Endometrium (tissue), 2 donors: ENCODE results near the gene MIS18A.
"Not testable (repeated sequence)": the region's sequence is repeated elsewhere in the genome, so short reads cannot be mapped to it uniquely, and the experiment has no call there.

ENCODE experiments used
- FAIRE-seq: peaks from 2 replicates; lab custom pipeline; 2012; peaks lifted over from hg19 to GRCh38; lab: Jason Lieb, UNC
- donor health status: control.
- donor health status: control.

MIS18A gene

DNA sequence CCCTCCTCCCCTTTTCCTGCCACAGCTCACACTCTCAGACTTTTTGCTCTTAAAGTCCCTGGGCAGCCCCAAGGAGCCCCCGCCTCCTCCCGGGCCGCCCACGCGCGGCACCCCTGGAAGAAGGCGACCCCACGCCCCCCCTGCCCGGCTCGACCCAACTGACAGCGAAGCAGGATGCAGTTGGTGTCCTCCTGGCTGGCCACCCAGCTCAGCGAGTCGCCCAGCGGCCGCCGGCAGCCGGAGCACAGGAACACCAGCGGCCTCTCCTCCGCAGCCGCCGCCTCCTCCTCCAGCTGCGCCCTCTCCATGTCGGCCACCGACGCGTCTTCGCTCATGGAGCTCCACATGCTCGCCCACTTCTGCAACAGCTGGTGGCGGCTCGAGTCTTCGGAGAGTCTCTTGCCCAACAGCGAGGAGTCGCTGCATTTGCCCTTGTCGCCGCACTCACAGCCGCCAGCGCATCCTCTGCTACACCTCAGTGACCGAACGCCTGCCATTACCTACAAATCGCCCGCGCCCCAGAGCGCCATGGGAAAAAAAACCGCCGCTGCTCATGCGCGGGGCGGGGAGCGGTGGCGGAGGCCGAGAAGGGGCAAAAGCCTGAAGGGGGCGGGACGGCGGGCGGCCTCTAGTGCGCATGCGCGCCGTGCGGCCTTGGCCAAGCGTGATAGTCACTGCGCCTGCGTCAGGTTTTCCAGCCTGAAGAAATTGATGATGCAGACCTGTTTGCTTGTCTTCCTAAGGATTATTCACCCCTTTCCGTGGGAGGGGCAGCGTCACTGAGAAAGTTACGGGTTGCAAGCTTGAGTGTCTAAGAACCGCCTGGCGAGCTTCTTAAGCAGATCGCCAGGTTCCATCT lies at the start of gene MIS18A:
MIS18A (minus strand) TSS at position 532 of the 859 bp plus-strand sequence; CDS start at position 497, 35 bp downstream.
- FAIRE-seq, result peak; percentile 29

DNA sequence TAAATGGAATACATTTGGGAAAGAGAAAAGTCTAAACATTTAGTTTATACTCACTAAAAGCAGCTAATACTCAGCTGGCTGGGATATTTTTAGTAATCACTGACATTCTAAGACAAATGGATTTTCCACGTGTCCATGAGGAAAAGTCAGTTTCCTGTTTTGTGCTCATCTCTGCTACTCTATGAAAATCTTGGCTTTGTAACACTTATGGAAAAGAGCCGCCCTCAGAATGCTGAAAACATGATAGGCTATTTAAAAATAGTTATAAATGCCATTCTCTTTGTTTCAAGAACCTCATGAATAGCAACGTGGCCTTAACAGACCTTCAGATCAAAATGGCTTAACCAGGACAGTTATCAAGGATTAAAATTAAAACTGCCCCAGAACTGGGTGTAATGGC lies 49.7 kb upstream of the MIS18A start:
- FAIRE-seq, result no peak

GRCh38 chr21:32325706-32326105 lies 46.9 kb upstream of the MIS18A start:
- FAIRE-seq, result no peak

GRCh38 chr21:32322676-32323075 lies 43.8 kb upstream of the MIS18A start:
- no peak for FAIRE-seq

DNA sequence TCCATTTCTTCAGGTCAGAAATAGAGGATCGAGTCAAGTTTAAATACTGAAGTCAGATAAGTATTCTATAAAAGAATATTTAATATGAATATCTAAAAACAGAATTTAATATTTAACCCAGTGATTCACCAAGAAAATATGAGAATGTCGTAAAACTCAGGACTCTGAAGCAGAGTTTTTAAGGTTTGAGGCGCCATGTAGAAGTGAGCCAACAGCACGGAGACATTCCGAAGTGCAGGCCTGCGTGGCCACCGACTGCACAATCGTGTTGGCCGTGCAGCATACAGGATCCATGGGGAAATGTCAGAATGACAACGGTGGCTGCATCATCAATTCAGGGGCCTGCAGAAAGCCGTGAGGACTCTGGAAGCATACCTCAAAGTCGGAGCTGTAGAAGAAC lies 43.3 kb upstream of the MIS18A start:
- no peak for FAIRE-seq

GRCh38 chr21:32321480-32321879 lies 42.6 kb upstream of the MIS18A start:
- FAIRE-seq, result no peak

- FAIRE-seq, result no peak
Observed at GRCh38 chr21:32320726-32321125, 41.9 kb upstream of the MIS18A start.

DNA sequence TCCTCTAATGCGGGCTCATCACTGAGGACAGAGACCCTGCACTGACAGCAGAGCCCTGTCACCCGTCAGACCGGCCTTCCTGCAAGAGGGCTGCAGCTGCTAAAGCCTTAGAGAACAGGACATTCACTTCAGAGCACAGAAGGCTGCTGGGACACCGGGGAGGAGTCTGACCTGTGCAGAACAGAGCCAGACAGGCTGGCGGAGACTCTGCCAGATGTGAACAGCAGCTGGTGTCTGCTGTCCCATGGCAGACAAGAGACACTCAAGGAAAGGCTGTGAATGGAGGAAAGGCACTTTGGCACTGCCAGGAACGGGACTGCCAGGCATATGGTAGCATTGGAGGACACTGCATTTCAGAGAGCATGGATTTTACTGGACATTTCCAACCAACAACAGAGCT lies 41.2 kb upstream of the MIS18A start:
- FAIRE-seq, result no peak

GRCh38 chr21:32319012-32319411 lies 40.2 kb upstream of the MIS18A start:
- no peak for FAIRE-seq

DNA sequence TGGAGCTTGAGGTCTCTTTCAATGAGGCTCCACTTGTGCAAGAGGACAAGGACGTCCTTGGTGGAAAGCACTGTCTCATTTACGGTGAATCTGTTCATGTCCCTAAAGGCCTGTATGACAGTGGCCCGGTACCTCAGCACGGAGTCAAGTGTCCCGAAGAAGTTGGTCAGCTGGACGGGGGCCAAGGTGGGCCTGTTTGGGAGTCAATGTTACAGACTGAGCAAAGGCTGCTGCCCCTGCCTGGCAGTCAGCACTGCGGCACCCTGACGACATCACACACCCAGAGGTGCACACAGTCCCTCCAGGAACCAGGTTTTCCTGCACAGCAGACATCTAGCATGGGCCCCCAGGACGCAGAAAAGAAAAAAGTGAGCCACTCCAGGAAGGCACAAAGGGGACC lies 38.9 kb upstream of the MIS18A start:
- FAIRE-seq, result no peak

DNA sequence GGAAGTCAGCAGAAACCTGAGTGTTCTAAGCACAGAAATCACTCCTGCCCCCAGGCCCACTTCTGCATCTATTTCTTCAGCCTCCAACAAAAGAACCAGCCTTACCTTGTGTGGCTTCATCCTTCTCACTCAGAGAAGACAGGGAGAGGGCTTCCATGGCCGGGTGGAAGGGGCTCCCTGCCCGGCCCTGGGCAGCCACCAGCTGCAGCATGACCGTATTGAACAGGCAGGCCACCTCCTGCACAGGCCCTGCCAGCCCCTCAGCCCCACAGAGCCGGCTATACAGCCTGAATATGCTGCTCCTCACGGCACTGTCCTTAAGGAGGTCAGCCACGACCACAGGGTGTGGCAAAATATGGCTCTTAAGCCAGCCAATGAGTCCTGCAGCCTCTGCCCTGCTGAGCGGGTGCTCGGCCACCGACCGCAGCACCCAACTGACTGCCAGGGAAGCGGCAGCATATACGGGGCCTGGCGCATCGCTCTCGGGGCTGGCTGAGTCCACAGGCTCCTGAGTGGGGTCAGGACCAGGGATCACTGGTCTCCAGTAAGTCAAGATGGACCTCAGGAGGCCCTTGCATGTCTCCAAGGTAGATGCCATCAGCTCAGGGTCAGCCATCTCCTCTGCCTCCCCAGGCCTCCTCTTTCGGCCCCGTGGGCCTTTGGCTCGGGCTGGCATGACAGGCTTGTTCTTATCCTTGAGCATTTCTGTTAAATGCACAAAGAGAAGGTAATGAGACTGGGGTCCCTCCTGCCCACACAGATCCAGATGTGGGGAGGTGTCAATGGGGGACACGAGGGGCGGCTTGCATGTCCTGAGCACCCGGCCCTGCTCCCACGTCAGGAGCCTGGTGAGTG lies 37.7 kb upstream of the MIS18A start:
- no peak for FAIRE-seq

DNA sequence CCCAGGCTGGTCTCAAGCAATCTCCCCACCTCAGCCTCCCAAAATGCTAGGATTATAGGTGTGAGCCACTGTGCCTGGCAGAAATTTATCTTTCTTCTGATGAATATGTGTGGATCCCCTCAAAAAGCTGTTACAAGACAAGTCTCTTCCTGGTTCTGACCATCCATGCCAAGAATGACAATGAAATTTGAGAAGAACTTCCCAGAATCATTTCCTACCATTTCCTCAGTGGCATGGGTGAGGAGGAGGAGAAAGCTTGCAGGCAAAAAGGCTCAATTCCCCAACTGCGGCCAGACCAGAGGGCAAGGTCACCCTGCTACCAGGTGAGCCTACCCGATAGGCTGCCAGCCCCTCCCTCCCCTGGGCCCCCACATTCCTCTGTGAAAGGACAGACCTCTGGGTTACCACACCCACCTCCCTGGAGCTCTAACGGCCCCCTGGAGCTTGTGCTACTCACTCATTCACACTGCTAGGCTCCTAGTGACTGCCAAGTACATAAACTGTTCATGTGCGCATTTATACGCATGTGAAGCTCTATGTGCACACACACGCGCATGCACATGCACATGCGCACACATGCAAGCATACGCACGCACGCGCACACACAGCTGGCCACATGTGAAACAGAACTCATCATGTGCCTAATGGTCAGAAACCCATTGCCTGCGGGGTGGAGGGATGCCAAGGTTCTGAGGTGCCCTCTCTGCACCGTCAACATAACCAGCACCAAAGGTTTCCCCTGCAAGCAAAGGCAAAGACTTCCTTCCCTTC lies 36.8 kb upstream of the MIS18A start:
- FAIRE-seq, result no peak

- FAIRE-seq, result no peak
Observed at GRCh38 chr21:32314806-32315205, 36.0 kb upstream of the MIS18A start.

DNA sequence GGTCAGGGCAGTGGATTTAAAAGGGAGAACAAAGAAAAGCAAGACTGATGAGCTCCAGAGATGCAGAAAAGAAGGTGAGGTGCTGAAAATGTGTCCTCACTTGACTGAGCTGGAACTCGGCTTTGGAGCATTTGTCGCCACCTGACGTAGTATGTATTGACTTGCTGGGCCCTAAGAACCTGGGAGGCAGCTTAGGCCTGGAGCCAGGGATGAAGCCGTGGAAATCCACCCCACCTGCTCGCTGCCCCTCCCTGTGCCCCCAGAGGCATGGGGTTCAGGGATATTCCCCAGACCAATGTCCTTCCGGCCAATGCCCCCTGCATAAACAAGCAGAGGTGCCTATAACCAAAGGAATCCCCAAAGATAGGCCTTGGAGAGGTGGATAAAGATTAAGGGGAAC lies 34.1 kb upstream of the MIS18A start:
- FAIRE-seq, result no peak

DNA sequence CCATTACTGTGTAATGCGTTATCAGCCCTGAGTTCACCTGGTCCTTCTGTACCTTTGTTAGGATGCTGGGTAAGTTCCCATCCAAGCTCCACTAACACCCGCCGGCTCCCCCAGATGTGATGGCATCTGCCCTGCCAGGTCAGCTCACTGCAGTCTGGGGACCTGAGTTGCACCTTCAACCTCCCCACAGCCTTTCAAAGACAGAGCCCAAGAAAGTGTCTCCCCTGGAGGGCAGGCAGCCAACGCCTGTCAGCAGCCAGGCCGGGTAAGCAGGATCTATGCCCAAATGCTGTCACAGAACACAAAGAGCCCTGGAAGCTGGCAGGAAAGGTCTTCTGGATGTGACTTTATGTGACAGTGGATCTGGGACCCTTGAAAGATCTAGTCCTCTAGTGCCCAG lies 33.5 kb upstream of the MIS18A start:
- no peak for FAIRE-seq

DNA sequence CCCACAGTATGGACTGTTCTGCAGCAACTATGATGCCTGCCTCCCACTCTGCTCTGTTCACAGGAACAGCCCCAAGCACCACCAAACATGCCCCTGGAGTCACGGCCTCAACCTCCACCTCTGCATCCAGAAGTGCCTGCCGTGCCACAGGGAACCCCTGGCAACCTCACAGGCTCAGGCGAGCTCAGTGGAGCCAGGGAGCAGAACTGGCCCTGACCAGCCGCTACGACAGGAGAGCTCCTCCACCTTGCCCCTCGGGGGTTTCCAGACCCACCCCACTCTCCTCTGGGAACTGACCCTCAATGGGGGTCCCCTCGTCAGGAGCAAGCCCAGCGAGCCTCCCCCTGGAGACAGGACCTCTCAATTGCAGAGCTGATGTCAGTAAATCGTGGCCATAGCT lies 32.8 kb upstream of the MIS18A start:
- FAIRE-seq, result no peak

DNA sequence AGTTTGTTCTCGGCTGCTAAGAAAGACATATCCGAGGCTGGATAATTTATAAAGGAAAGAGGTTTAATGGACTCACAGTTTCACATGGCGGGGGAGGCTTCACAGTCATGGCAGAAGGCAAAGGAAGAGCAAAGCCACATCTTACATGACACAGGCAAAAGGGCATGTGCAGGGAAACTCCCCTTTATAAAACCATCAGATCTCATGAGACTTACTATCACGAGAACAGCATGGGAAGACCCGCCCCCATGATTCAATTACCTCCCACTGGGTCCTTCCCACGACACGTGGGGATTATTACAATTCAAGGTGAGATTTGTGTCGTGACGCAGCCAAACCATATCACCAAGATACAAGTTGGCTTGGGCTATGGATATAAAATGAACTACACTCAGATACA lies 32.1 kb upstream of the MIS18A start:
- not testable (repeated sequence) for FAIRE-seq

GRCh38 chr21:32309906-32310460 lies 31.1 kb upstream of the MIS18A start:
- no peak for FAIRE-seq

GRCh38 chr21:32308696-32309095 lies 29.8 kb upstream of the MIS18A start:
- no peak for FAIRE-seq

DNA sequence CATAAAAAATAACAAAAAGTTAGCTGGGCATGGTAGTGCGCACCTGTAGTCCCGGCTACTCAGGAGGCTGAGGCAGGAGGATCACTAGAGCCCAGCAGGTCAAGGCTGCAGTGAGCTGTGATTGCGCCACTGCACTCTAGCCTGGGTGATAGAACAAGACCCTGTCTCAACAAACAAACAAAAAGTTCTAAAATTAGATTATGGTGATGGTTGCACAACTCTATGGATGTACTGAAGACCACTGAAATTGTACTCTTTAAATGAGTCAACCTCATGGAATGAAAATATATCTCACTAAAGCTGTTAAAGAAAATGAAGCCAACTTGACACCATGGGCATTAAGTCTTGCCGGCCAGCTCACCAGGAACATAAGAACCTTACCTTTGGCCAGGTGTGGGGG lies 28.9 kb upstream of the MIS18A start:
- no peak for FAIRE-seq

DNA sequence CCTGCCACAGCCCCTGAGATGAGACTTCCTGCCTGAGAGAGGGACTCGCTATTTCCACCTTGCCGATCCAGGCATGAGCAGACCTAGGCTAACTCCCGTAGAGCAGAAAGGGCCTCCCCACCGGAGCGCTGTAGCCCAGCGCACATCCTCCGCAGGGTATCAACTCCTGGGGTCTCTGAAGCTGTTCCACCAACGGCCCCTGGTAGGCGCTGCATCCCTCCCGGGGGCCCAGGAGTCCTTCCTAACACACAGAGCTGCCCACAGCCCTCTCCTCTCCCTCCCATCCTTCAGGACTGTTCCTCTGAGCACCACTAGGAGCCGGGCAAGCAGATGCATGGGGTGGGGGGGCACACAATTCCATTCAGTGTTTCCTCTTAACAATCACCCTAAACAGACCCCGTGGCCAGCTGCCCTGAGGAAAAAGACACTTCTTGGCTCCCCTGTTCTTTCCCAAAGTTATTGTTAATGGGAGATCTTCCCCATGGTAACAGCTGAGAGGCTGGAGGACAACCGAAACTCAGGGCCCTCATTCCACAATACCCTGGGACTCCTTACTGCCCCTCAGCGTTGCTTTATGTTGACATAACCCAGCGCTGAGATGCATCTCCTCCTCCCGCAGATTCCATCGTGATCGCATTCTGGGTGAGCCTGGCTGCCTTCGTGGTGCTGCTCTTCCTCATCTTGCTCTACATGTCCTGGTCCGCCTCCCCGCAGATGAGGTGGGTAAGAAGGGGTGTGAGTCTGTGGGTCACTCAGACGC lies 27.4 kb upstream of the MIS18A start:
- FAIRE-seq, result no peak
